ENCODE data around the gene ECHDC1.
"Not testable (repeated sequence)": the region's sequence is repeated elsewhere in the genome, so short reads cannot be mapped to it uniquely, and the experiment has no call there.

The ECHDC1 gene, protein sequence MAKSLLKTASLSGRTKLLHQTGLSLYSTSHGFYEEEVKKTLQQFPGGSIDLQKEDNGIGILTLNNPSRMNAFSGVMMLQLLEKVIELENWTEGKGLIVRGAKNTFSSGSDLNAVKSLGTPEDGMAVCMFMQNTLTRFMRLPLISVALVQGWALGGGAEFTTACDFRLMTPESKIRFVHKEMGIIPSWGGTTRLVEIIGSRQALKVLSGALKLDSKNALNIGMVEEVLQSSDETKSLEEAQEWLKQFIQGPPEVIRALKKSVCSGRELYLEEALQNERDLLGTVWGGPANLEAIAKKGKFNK

DNA sequence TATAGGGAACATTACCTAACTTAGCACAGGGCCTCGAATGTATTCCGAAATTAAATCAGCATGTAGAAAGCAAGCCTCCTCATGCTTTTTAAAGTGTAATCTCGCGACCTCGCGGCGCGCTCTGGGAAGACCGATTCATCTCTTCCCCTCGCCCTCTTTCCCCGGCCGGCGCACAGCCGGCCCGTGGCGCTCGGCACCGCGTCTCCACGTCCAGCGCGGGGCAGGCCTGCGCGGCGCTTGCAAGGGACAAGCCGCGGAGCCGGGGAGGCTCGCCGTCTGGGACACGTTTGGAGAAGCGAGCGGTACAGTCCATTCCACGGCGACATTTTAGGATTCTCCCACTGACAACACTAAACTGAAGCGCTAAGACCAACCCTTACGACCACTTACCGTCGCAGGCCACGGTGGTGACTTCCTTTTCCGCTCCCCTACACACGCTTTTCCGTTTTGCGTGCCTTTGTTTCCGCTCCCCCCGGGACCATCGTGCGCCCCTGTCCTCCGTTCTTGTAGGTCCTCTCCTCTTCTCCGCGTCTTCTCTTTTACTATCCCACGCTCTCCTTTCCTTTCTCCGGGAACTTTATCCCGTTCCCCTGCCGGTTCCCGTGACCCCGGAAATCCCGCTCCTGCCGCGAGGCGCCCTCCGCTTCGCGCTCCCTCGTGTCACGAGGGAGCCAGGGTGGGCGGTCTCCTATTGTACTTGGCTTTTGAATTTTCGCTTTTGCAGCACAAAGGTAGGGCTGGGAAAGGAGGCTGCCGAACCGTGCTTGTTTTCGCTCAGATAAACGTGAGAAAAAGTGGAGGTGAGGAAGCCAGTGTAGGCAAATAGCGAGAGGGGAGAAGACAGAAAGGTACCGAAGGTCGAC lies at the start of gene ECHDC1:
Gene ECHDC1 (minus strand): TSS at position 664 of the 863 bp plus-strand sequence. CDS start 12,581 bp downstream, outside the sequence.
- DNase-seq = peak; percentile 65

DNA sequence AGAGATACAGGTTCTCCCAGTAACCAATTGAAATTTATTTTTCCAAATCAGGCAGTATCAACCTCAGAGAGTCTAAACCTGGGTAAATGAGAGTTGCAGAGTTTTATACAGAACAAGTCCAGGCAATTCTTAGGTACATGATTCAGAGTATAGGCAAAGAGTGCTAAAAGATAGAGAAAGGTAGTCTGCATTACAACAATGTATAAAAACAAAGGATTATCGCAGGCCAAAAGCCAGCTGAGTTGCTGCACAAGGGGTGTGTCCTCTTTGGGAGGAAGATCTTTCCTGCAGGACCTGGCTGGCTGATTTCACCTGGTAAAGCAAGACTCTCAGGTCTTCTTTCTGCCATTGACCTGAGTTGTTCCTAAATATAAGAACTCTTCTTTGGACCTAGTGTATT lies 48.9 kb upstream of the ECHDC1 start:
- no peak for DNase-seq

DNA sequence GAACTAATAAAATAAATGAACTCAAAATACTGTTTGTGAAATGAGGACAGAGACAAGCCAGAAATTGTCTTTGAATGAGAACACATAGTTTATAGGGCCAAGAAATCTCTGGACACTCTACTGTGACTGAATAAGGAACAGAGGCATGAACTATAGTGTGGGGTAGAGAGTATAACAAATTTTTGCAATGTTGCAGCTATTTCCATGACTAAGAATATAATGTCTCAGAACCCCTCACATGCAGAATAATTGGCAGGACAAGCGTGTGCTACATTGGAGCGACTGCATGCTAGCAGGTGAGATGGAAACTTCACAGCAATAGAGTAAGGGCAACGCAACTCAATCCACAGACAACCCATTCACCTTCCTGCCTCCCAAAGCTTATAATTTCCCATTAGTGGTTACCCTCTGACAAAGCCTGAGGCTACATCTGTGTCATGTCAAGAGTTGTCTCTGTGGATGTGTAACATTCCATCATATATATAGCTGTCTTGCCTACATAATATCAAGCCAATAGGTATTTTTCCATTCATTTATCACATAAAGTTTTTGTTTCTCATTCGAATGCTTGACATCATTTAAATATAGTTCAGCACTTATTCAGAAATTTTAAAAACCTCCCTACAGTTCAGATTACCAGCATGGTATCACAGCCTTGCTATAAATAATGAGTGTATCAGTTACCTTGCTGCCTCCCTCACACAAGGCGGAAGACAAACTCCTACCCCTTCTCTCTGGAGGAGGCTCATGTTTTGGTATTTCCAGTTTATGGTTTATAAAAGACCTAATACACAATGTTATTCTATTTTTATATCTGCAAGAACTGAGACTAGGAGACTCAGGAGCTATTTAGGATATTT lies 47.9 kb upstream of the ECHDC1 start:
- no peak for DNase-seq

DNA sequence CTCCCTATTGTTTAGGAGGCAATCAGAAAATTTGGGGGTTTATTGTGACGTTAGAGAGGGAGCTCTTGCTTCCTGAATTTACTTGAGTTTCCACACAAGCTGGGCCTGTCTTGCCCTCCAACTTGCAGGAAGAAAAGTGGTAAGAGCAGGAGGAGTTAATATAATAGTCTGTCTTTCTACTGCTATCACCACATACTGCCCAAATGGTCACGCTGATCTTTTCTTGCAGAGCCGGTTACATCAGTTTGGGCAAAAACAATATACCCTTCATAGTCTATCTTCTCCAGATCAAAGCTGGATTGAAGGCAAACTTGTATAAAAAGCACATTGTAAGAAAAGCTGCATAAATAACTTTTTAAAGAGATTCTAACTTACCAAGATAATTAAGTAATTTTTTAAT lies 46.3 kb upstream of the ECHDC1 start:
- DNase-seq = no peak

DNA sequence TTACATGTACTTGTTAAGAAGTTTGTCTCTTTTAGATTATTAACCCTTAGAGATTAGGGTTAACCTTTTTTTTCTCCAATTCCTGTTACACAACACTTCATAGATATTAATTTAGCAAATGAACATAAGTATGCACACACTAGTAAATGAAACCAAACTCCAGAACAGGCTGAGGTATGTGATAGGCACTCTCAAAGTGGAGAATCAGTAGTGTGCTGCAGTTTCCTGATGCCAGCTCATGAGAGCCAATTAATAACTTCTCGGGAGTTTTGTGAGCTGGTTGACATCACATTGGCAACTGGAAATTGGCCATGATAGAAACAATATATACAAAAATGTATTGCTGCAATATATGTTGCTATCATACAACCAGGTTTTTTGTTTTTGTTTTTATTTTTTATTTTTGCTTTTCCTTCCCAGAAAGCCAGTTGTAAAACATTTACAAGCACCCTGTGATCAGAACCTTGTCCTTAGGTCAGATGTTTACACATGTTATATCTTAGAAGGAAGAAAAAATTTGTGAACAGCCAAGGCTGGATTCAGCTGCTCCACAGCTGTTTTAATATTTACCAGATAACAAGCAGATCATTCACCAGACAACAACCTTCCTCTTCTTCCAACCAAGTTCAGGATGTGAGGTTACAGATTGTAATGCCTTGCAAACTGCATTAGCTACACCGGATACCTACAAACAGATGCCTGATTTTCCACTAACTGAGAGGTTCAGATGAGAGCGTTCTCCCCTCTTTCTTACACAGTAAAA lies 42.4 kb upstream of the ECHDC1 start:
- DNase-seq = no peak

DNA sequence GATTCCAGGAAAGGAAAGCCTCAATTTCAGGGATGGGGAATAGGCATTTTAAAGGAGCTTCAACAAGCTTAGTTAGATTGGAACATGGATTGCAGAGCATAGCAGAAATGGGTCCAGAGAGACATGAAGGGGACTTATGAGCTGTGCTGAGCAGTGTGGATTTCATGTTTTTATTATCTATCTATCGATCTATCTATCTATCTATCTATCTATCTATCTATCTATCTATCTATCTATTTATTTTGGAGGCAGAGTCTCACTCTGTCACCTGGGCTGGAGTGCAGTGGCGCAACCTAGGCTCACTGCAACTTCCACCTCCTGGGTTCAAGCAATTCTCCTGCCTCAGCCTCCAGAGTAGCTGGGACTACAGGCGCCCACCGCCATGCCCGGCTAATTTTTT lies 41.4 kb upstream of the ECHDC1 start:
- DNase-seq = not testable (repeated sequence)

DNA sequence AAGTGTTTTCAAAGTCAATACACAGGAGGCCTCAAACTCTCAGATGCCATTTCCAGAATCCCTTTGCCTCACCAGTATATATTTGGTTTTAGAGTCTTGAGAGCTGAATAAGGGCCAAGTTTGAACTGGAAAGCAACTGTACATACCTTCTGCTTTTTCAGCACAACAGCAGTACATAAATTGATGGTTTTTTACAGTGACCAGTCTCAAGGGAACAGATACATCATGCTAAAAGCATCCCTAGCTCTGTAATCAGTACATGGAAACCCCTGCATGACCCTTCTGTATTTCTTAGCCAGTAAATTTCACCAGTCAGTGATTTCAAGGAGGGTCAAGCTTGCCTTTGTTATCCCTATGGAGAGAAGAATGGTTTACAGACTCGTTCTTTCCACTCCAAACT lies 40.6 kb upstream of the ECHDC1 start:
- DNase-seq = no peak

DNA sequence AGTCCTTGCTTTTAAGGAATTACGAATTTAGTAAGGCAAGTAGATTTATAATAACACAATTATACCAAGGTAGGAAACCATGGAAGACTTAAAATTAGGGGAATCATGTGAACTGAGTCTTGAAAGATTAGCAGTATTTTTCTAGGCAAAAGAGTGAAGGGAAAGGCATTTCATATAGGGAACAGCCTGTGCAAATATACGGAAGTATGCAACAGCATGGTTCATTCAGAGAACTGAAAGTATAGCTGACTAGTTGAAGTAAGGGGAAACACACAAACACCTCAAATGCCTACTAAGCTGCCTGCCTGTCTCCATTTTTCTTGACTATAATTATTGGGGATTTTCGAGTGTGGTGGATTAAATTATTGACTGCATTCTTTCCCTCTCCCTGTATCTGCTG lies 39.0 kb upstream of the ECHDC1 start:
- DNase-seq = no peak

DNA sequence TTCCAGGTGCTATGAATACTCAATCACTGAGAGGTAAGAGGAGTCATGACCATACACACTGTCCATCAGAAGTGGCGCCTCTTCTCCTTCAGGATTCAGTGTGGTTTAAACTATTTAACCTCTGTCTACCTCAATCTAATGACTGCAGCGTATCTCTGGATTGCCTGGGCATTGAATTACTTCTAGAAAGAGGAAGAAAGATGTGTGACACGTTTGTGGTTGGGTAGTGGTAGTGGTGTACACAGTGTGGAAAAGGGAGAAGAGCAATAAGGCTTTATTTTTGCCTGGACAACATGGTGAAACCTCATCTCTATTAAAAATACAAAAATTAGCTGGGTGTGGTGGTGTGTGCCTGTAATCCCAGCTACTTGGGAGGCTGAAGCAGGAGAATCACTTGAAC lies 38.0 kb upstream of the ECHDC1 start:
- no peak for DNase-seq

DNA sequence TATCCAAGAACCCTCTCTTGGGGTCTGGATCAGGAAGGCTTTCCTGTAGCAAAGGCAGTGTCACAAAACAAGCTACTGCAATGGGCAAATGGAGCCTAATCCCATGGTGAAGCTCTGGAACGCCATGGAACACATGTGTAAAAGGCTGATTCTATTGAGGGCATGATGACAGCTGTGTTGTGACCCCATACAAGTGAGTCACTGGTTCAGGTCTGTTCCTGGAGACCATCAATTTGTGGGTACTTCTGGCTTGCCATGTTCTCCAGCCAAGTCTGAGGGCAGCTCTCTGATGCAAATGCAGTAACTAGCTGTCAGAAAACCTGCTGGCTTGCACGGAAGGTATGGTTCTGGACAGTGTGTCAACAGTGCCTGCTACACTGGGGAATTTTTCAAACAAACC lies 33.3 kb upstream of the ECHDC1 start:
- no peak for DNase-seq

DNA sequence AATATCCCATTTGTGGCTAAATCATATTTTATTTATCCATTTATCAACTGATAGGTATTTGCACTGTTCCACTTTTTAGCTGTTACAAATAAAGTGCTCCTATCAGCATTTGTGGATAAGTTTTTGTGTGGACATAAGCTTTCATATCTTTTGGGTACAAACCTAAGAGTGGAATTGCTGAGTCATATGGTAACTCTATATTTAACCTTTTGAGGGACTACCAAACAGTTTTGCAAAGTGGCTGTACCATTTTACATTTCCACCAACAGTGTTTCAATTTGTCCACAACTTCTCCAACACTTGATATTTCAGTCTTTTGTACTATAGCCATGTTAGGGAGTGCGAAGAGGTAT lies 23.6 kb upstream of the ECHDC1 start:
- DNase-seq = no peak

DNA sequence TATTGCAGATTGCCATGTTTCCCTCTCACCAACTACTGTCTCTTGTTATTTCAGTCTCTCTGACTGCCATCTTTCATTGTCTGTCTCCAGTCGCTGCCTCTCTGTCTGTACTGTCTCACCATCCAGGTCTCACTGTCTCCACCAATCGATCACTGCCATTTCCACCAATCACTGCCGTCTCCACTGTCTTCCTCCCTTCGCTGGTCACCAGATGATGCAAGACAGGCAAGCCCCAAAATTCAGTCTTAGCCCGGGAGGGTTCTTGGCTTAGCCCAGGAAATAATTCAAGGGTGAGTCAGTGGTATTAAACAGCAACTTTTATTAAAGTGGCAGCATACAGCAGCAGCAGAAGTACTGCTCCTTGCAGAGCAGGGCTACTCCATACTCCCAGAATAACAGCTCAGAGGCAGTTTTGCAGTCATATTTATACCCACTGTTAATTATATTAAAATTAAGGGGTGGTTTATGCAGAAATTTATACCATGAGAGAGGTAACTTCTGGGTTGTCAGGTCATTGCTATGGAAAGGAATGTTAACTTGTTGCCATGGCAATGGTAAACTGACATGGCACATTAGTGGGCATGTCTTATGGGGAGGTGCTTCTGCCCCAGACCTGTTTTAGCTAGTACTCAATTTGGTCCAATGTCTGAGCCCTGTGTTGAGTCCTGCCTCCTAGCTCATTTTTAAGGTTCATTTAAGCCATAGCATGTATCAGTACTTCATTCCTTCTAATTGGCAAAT lies 23.0 kb upstream of the ECHDC1 start:
- peak; percentile 9 for DNase-seq

DNA sequence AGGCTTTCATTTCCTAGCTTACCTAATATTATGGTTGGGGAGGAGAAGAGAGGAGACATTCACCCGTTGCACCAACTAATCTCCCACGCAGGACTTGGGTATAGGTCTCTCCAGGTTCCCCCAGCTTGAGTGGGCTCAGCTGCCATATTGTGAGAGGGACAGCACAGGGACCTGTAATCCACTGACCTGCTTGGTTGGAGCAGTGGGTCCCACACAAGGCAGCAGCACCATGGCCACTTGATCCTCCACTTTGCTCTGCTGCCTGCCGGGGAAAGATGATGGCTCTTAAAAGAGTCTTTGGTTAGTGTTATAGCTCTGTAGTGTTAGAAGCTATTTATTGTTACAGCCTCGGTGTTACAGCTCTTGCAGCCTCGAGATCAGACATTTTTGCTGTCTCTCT lies 22.5 kb upstream of the ECHDC1 start:
- DNase-seq = no peak

DNA sequence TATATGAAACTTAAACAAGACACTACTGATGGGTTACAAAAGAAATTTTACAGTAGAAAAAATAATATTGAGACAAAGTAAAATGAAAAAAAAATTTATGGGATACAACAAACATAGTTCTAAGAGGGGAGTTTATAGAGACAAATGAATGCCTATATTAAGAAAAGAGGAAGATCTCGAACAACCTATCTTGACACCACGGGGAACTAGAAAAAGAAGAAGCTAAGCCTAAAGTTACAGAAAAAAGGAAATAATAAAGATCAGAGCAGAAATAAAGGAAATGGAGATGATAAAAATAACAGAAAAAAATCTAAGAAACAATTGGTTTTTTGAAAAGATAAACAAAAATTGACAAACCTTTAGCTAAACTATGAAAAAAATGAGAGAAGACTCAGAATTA lies 9.1 kb upstream of the ECHDC1 start:
- DNase-seq = no peak

DNA sequence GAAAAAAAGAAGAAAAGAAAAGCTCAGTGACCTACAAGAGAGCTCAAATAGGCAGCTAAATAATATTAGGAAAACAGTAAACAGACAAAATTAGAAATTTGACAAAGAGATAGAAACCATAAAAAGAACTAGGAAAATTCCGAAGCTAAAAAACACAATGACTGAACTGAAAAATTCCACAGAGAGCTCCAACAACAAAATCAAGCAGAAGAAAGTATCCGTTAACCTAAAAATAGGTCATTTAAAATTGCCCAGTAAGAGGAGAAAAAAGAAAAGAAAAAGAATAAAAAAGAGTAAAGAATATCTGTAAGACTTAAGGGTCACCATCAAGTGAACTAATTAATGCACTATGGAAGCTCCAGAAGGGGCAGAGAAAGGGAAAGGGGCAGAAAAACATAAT lies 6.6 kb upstream of the ECHDC1 start:
- no peak for DNase-seq

DNA sequence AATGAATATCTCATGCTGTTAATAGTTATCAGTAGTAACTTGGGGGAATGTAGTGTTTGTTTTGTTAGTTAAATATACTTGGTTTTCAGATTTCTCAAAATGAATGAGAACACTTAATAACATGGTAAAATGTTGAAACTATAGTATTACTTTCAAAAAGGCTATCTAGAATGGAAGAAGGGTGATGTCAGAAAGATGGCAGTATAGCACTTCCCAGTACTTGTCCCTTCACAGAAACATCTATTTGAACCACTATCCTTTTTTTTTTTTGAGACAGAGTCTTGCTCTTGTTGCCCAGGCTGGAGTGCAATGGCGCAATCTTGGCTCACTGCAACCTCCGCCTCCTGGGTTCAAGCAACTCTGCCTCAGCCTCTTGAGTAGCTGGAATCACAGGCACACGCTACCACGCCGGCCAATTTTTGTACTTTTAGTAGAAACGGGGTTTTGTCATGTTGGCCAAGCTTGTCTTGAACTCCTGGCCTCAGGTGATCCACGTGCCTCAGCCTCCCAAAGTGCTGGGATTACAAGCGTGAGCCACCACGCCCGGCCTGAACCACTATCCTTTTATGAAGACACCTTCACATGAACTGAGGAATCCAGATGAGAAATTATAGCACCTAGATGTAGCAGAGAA lies 4.7 kb upstream of the ECHDC1 start:
- DNase-seq = no peak

DNA sequence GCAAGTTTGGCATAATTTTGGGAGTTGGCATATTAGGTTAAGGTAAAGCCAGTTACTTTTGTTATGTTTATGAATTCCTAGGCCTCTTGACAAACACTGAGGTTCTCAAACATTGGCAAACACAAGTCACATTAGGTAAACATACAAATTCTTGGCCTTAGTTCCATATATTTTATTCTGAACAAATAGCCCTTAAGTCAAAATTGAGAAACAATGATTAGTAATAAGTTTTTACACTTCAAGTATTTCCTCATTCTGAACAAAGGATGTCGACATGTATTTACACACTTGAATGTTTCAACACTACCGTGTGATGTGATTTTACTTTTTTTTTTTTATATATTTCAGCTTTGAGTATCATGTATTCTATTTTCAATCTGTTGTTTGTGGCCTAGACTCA lies 3.8 kb upstream of the ECHDC1 start:
- DNase-seq = no peak

DNA sequence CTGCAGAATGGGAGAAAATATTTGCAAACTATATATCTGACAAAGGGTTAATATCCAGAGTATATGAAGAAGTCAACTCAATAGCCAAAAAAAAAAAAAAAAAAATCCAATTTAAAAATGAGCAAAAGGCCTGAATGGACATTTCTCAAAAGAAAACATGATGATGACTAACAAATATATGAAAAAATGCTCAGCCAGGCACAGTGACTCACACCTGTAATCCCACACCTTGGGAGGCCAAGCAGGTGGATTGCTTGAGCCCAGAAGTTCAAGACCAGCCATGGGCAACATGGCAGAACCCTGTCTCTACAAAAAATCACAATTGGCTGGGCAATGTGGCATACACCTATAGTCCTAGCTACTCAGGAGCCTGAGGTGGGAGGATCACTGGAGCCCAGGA lies 2.1 kb upstream of the ECHDC1 start:
- DNase-seq = no peak

DNA sequence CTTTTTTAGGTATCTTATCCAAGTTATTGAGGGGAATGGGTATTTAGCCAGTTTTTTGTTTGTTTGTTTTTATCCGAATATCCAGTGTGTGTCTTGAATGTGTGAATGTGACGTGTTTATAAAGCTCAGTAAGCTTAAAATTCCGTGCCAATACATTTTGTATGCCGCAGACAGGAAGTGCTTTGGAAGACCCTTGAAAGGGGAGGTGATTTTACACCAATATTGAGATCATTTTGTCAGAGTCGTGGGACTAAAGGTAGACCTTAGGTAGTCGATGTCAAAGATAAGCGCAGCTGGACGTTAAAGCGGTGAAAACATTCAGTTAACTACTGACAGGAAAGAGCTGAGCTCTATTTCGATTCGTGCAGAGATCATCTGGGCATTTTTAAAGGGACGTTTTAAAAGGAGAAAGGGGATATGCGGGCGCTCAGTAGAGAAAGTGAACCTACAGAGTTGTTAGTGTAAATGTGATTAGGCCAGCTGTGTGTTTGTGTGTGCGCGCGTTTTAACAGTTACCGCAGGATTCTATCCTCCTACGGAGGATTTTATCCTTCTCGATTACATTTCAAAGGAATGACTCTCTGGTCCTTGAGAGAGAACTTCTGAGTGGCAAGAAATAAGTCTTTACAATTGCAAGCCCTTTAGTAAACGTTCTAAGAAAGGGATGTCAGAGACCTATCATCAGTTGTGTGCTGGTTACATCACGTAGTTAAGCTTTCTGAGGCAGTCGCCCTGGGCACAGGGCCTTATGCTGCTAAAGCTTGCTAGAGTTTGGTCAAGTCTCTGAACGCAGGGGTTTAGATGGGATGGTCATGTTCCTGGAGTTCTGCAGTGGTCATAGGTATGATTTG lies 625 bp upstream of the ECHDC1 start:
- no peak for DNase-seq

DNA sequence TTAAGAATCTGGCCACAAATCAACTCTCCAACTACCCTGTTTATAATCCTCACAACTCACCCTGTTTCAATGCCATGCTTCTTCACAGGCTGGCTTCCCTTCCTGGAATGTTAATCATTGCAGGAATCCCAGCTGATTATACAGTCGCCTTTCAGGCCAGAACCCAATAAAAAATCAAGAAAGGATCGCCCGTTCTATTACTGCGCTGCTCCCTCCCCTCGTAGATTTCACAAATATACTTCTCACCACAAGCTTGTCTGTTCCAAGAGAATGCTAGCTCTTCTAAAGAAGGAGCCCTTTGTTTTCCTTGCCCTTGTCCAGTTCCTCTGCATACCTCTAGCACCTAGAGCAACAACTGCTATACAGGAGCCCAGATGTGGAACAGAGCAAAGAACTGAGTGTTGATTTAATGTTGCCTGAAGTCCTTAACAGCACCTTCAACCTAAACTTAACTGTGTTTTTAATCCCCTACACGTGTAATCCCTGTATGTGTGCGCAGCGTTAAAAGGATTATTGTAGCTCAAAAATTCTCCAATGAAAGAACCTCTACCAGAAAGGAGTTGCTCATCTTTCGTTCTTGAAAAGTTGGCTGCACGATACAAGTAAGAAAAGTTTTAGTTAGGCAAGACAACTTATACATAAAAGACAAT lies 988 bp downstream of the ECHDC1 start:
- DNase-seq = no peak

All from NK-92 treated with Interleukin-12 subunit alpha and Interleukin-12 subunit beta, amount 100 ng/mL, for 24 hours (cell line).